Activated T-helper 1 cell treated with anti-CD3 and anti-CD28 coated beads, Interleukin-12 subunit alpha, Interleukin-12 subunit beta, Interleukin-2, Interleukin-4 antibody, amounts not matched to agents 30 ng/mL and 10 ng/mL and 1 ng/mL, durations not matched to agents 14 hours and 24 hours and 36 hours (primary cell): ENCODE measurements around the gene FADS2. TPM values are rescaled to one million over a fixed set of nuclear protein-coding genes. Genes with fewer than 3 reads are reported as not detected.

Experiments
- DNase-seq: peaks from one replicate; pipeline ENCODE4 v3.0.0; 2021; ENCODE audit warnings: low spot score
- H3K27ac Mint-ChIP-seq: one replicate; pipeline ENCODE4 v1.8.0; 2021; ENCODE audit warnings: mild to moderate bottlenecking, mixed read lengths
- H3K27me3 Mint-ChIP-seq: one replicate; pipeline ENCODE4 v1.8.0; 2022; ENCODE audit warnings: mild to moderate bottlenecking, moderate library complexity, mixed read lengths; ENCODE audit not compliant: insufficient read depth
- H3K36me3 Mint-ChIP-seq: one replicate; pipeline ENCODE4 v1.8.0; 2021; ENCODE audit warnings: low read depth, mixed read lengths
- H3K4me1 Mint-ChIP-seq: one replicate; pipeline ENCODE4 v1.8.0; 2021; ENCODE audit warnings: low read depth, mixed read lengths
- H3K4me3 Mint-ChIP-seq: one replicate; pipeline ENCODE4 v1.8.0; 2021; ENCODE audit warnings: mild to moderate bottlenecking, moderate library complexity, mixed read lengths
- H3K9me3 Mint-ChIP-seq: one replicate; pipeline ENCODE4 v1.8.0; 2021; ENCODE audit warnings: mixed read lengths
- intact Hi-C: fragments of 100-400 bp; cut with micrococcal nuclease; formaldehyde crosslinking; loops from one replicate; pipeline ENCODE4 v1.15.1; 2024
- total RNA-seq: library from RNA; stranded (reverse); gene quantifications from 2 replicates; pipeline ENCODE4 v1.2.3, GENCODE V29; 2022

The FADS2 gene
- total RNA-seq, 1 donor from 2014 or later: 250 TPM

DNA sequence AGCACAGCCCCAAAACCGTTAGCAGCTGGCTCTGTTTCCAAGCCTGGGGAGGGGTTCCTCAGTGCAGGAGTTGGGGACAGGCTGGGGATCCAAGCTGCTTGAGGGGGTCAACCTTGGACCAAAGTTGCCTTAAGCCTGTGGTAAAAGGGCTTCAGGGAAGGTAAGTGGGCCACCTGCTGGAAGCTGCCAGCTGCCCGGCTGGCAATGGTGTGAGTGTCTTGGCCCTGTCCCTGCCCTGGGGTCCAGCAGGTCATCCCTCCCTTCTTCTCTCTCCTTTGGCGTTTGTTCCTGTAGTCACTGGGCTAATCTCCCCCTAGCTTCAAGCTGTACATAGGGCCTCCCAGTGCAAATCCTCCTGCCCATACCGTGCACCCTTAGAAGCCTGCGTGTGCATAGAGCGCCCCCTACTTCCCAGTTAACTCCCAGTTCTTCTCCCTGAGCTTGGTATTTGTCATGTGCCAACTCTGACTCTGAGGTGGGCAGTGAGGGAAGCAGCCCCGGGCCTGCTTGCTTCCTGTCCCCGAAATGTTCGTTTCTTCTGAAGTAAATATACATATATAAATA, 40.1 kb upstream of the FADS2 start:
- Mint-ChIP-seq H3K4me1 (peaks cover 21% of the 10 kb centered on the region), H3K27me3 (no peaks in the 10 kb centered on the region), H3K36me3 (peaks cover 43% of the 10 kb centered on the region)

DNA sequence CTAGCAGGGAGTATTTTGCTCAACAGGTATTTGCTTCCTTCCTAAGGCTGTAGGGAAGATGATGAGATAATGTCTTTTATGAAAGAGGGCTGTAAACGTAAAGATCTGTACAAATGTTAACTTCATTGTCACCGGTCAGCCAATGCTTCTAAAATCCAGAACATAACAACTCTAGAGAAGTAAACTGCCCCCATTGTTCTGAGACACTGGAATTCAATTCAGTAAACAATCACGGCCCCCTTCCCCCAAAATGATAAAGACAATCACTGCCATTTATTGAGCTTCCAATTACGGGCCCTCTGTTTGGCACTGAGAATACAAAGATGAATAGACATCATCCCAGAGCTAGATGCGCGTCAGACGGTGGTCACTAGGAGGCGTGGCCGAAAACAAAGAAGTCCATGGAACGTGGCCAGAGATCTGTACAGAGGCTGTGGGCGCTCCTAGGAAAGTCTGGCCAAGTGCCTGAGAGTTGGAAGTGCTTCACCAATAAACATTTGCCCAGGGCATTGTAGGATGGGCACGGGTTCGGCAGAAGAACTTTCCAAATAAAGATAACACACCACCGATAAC, 36.3 kb upstream of the FADS2 start:
- no peaks in the 10 kb centered on the region for H3K9me3 Mint-ChIP-seq
- intact Hi-C loops: loop anchor here (1.0 to 5.0 kb wide), 11 partner anchors 23 to 431 kb away; partner anchors contain the start of genes CYB561A3, FADS3, MYRF and SDHAF2
- peak overlapping the region; percentile 96 for H3K4me3 Mint-ChIP-seq
- H3K27me3 Mint-ChIP-seq: no peaks in the 10 kb centered on the region
- peaks cover 52% of the 10 kb centered on the region for H3K4me1 Mint-ChIP-seq
- H3K36me3 Mint-ChIP-seq: peaks cover 45% of the 10 kb centered on the region
- peak overlapping the region; percentile 99 for H3K27ac Mint-ChIP-seq
- DNase-seq: peak; percentile 19

More for the DNA sequence above, 40.1 kb upstream of the FADS2 start:
- intact Hi-C loops: no loop called here
- no peak for DNase-seq
- H3K27ac Mint-ChIP-seq: no peak overlapping the region
- no peaks in the 10 kb centered on the region for H3K9me3 Mint-ChIP-seq
- no peak overlapping the region for H3K4me3 Mint-ChIP-seq

DNA sequence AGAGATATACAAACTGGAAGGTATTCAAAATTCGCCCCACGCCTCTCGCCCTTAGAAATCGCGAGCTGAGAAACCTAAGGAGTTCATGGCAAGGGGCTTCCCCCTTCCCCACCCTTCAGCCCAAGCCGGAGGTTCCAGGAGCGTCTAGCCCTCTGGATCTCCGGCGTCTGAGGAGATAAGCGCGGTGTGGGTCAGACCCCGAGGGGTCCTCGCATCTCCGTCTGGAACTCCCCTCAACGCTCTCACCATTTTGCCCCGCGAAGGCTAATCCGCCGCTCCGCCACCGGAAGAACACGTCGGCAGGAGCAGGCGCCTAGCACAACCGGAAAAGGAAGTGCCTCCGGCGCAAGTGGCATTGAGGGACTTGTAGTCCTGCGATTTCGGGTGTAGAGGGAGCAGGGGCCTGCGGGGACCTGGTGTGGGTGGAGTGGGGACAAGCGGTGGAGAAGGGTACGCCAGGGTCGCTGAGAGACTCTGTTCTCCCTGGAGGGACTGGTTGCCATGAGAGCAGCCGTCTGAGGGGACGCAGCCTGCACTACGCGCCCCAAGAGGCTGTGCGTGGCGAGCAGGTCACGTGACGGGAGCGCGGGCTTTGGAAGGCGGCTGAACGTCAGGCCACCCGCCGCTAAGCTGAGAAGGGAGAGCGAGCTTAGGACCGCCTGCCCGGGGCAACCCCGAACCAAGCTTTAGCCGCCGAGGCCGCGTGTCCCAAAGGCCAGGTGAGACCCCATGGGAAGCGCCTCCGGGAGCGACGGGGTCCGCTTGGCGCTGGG, 35.6 kb upstream of the FADS2 start, which contains the start of the genes FEN1 and TMEM258:
Gene FEN1, plus strand, starts transcription at position 602 of the 773 bp plus-strand sequence. CDS start 2,451 bp downstream, outside the sequence.
Gene TMEM258, minus strand, starts transcription at position 290 of the 773 bp plus-strand sequence. Its CDS starts 41 bp downstream, at position 249.
- Mint-ChIP-seq H3K36me3 (peaks cover 48% of the 10 kb centered on the region), H3K4me1 (peaks cover 58% of the 10 kb centered on the region), H3K27me3 (no peaks in the 10 kb centered on the region), H3K4me3 (peak within 1 kb of the TSS; percentile 96), H3K9me3 (no peaks in the 10 kb centered on the region), H3K27ac (peak within 1 kb of the TSS; percentile 99)
- peak; percentile 86 for DNase-seq
- intact Hi-C loops: loop anchor here (1.0 to 5.0 kb wide), 11 partner anchors 23 to 431 kb away; partner anchors contain the start of genes CYB561A3, FADS3, MYRF and SDHAF2

DNA sequence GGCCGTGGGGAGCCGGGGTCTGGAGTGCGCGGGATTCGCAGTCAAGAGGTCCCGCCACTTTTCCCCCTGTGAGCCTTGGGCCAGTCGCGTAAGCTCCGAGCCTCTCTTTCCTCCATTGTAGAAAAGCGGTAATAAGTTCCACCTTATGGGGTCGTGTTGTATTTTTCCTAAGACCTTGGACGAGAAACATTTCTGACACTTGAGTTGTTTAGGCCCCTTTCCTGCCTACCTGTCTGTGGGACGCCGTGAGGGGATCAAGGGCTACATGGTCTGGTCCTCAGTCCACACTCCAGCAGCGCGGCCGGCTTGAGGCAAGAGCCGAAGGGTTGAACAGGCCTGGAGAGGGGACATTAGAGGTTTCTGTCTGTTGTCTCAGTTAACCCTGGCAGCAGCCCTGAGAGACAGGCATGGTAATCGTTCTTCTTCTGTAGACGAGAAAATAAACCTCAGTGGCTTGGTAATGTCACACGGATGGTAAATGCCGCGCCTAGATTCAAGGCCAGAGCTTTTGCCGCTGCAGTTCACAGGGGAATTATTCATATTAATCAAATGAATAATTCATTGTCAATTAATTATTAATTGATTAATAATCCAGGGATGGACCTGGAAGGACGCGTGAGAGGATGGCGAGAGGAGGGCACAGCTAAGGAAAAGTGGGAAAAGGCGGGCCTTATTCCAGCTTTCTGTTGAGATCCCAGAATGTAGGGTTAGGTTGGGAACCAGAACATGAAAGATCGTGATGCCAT, 34.8 kb upstream of the FADS2 start:
- peak overlapping the region; percentile 96 for H3K4me3 Mint-ChIP-seq
- no peaks in the 10 kb centered on the region for H3K9me3 Mint-ChIP-seq
- intact Hi-C loops: loop anchor here (2.0 to 5.0 kb wide), 3 partner anchors 41 to 361 kb away; partner anchors contain the start of genes FADS3, MYRF and SDHAF2
- peak overlapping the region; percentile 99 for H3K27ac Mint-ChIP-seq
- DNase-seq: no peak
- H3K36me3 Mint-ChIP-seq: peaks cover 47% of the 10 kb centered on the region
- peaks cover 65% of the 10 kb centered on the region for H3K4me1 Mint-ChIP-seq
- no peaks in the 10 kb centered on the region for H3K27me3 Mint-ChIP-seq

DNA sequence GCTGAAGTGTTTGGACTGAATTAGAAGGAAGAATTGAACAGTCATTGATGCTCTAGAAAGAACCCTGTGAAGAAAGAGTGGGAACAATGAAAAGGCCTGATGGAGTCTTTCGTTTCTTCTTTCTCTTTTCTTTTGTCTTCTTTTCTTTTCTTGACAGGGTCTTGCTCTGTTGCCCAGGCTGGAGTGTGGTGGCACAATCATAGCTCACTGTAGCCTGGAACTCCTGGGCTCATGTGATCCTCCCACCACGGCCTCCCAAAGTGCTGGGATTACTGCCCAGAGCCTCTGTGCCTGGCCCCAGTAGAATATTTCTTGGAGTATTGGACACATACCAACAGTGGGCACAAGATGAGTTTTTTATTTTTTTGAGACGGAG, 34.3 kb upstream of the FADS2 start:
- Mint-ChIP-seq H3K36me3 (peaks cover 44% of the 10 kb centered on the region), H3K4me3 (peak overlapping the region; percentile 96), H3K9me3 (no peaks in the 10 kb centered on the region), H3K27me3 (no peaks in the 10 kb centered on the region), H3K4me1 (peaks cover 69% of the 10 kb centered on the region), H3K27ac (peak overlapping the region; percentile 99)
- intact Hi-C loops: loop anchor here (2.0 to 5.0 kb wide), 3 partner anchors 42 to 362 kb away; partner anchors contain the start of genes FADS3, MYRF and SDHAF2
- DNase-seq: no peak

DNA sequence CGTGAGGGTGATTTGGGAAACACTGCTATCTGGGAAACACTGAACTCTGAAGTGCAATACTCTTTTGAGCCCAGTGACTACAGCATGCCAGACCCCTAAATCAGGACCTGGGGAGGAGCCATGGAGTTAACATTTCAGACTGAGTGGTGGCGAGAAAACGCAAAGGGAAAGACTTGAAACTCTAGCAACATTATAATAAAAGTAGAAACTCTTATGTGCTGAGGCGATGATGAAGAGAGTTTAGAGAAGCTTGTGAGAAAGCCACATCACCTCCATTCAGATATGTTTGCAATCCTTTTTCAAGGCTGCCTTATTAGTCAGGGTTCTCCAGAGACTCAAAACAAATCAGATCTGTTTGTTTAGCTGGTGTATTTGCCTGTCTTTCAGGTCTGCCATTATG, 33.5 kb upstream of the FADS2 start:
- Mint-ChIP-seq H3K36me3 (peaks cover 44% of the 10 kb centered on the region), H3K4me3 (peak overlapping the region; percentile 69), H3K27ac (no peak overlapping the region), H3K9me3 (no peaks in the 10 kb centered on the region), H3K27me3 (no peaks in the 10 kb centered on the region), H3K4me1 (peaks cover 66% of the 10 kb centered on the region)
- intact Hi-C loops: loop anchor here (5.0 kb wide), 2 partner anchors 42 to 362 kb away; partner anchors contain the start of genes MYRF and SDHAF2
- no peak for DNase-seq

DNA sequence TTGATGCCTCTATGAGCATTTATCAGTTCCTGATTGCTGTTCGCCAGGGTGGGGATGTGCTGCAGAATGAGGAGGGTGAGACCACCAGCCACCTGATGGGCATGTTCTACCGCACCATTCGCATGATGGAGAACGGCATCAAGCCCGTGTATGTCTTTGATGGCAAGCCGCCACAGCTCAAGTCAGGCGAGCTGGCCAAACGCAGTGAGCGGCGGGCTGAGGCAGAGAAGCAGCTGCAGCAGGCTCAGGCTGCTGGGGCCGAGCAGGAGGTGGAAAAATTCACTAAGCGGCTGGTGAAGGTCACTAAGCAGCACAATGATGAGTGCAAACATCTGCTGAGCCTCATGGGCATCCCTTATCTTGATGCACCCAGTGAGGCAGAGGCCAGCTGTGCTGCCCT, 32.6 kb upstream of the FADS2 start:
- Mint-ChIP-seq H3K27ac (no peak overlapping the region), H3K36me3 (peaks cover 39% of the 10 kb centered on the region), H3K27me3 (no peaks in the 10 kb centered on the region), H3K4me1 (peaks cover 57% of the 10 kb centered on the region), H3K9me3 (no peaks in the 10 kb centered on the region), H3K4me3 (peak overlapping the region; percentile 69)
- intact Hi-C loops: loop anchor here (5.0 kb wide), 1 partner anchor 172 kb away; the partner anchor contains the start of gene FTH1
- no peak for DNase-seq

DNA sequence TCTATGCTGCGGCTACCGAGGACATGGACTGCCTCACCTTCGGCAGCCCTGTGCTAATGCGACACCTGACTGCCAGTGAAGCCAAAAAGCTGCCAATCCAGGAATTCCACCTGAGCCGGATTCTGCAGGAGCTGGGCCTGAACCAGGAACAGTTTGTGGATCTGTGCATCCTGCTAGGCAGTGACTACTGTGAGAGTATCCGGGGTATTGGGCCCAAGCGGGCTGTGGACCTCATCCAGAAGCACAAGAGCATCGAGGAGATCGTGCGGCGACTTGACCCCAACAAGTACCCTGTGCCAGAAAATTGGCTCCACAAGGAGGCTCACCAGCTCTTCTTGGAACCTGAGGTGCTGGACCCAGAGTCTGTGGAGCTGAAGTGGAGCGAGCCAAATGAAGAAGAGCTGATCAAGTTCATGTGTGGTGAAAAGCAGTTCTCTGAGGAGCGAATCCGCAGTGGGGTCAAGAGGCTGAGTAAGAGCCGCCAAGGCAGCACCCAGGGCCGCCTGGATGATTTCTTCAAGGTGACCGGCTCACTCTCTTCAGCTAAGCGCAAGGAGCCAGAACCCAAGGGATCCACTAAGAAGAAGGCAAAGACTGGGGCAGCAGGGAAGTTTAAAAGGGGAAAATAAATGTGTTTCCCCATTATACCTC, 32.1 kb upstream of the FADS2 start:
- Mint-ChIP-seq H3K27ac (peak overlapping the region; percentile 29), H3K36me3 (peaks cover 41% of the 10 kb centered on the region), H3K4me1 (peaks cover 57% of the 10 kb centered on the region), H3K27me3 (no peaks in the 10 kb centered on the region), H3K9me3 (no peaks in the 10 kb centered on the region), H3K4me3 (no peak overlapping the region)
- intact Hi-C loops: loop anchor here (5.0 kb wide), 1 partner anchor 171 kb away; the partner anchor contains the start of gene FTH1
- DNase-seq: no peak

DNA sequence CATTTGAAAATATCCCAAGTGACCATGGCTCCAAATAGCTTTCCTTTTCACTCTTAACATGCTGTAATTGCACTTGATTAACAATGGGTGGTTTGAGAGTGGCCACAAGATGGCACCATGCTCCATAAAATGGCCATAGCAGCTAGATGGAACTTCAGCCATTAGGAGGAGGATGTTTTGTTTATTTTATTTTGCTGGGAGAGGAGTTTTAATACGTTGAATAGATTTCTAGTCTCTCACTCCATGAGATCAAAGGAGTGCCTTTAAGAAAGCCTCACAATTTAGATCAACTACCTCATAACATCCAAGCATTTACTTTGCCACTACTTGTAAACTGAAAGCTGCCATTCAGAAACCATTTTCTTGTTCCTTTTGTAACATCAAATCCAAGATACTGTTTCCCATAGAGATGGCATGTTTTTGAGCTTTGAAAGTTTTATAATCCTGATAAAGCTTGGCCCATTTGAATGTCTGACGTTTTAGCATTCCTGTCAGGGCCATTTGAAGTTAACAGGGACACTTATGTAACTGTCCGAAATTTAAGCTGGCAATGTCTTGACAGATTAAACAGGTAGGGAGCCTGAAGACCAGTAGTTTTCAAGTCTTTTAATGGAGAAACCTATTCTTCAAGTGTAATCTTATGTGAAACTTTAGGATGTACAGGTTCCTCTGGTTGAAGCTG, 30.7 kb upstream of the FADS2 start:
- Mint-ChIP-seq H3K9me3 (no peaks in the 10 kb centered on the region), H3K27ac (peak overlapping the region; percentile 62), H3K4me1 (peaks cover 48% of the 10 kb centered on the region), H3K4me3 (peak overlapping the region; percentile 20), H3K36me3 (peaks cover 39% of the 10 kb centered on the region), H3K27me3 (no peaks in the 10 kb centered on the region)
- intact Hi-C loops: loop anchor here (1.0 to 5.0 kb wide), 7 partner anchors 18 to 311 kb away; partner anchors contain the start of gene FTH1
- DNase-seq: peak; percentile 60

DNA sequence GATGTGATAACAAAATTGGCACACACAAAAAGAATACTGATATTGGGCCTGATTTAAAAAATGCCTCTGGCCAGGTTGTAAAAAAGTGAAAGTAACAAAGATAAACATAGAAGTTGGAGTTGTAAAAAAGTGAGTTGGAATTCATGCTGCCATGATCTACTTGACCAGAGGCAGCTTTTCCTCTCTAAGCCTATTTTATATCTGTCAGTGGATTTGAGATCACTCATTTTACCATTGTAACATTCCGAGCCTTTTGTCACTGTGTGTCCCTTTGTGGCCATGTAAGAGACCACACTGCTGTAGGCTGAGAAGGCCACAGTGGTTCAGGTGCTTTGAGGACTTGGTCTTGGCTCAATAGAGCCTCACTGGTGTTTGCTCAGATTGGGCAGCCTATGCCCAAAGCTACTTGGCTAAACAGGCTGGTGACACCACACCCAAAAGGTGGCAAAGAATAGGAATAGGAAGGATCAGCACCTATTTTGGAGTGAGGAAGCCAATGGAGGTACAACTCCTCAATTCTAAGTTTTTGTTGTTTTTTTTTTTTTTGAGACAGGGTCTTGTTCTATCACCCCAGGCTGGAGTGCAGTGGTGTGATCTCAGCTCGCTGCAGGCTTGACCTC, 28.3 kb upstream of the FADS2 start:
- DNase-seq: no peak
- intact Hi-C loops: loop anchor here (5.0 kb wide), 1 partner anchor 168 kb away; the partner anchor contains the start of gene FTH1
- no peak overlapping the region for H3K4me3 Mint-ChIP-seq
- no peaks in the 10 kb centered on the region for H3K27me3 Mint-ChIP-seq
- peaks cover 36% of the 10 kb centered on the region for H3K4me1 Mint-ChIP-seq
- no peak overlapping the region for H3K27ac Mint-ChIP-seq
- H3K9me3 Mint-ChIP-seq: no peaks in the 10 kb centered on the region
- H3K36me3 Mint-ChIP-seq: peaks cover 53% of the 10 kb centered on the region
